ENCODE results near the gene CALHM2. TPM values are rescaled to one million over a fixed set of nuclear protein-coding genes. Genes with fewer than 3 reads are reported as not detected.

Gene CALHM2
- total RNA-seq, 1 experiment from 2014 or later, result 5.9 TPM

DNA sequence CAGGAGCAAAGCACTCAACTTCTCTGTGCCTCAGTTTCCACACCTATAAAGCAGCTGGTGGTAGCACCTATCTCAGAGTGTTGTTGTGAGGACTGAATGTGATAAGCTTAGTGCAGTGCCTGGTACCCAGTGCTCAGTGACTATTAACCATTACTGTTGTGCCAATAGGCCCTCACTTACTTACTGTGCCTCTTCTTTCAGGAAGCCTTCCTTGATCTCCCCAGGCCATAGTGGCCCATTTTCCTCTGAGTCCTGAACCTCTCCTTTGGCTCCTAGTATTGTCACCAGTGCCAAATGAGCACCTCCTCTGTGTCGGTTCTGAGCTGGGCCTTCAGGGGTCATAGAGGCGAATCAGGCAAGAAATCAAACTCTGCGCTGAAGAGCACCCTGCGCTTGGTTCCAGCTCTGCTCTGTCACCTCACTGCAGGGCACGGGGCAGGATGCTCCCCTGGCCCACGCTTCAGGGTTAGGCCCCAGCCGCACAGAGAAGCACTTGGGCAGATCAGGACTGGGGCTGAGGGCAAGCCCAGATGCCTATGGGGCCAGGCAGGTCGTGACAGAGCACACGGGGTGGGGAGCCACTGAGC, 4.0 kb upstream of the CALHM2 start:
- ChIA-PET POLR2A (no interaction called here), CTCF (no interaction called here)
- Histone ChIP-seq H3K4me1 (ENCODE audit: control insufficient read depth, insufficient read depth, low read length) (peaks cover 11% of the 10 kb centered on the region), H3K9me3 (ENCODE audit: control insufficient read depth, insufficient read depth, low read depth, low read length) (no peaks in the 10 kb centered on the region), H3K27ac (ENCODE audit: low read length) (no peak overlapping the region), H3K4me3 (ENCODE audit: low read depth in 2 of 2, low read length in 2 of 2) (no peak overlapping the region), H3K36me3 (ENCODE audit: control insufficient read depth, insufficient read depth, low read length) (peaks cover 5% of the 10 kb centered on the region; the same call in 1 of the 2 replicates), H3K27me3 (ENCODE audit: control insufficient read depth, insufficient read depth, low read length) (no peaks in the 10 kb centered on the region)
- no TSS peak for BruUV-seq (replicated peaks)
- intact Hi-C loops (cut with micrococcal nuclease; ENCODE audit: unreplicated experiment), result no loop called here
- no peak for TF ChIP-seq SIN3A (IDR thresholded peaks at IDR 0.05; ENCODE audit: borderline replicate concordance, insufficient read depth, low read depth, low read length)
- TF ChIP-seq, protein P1, sequence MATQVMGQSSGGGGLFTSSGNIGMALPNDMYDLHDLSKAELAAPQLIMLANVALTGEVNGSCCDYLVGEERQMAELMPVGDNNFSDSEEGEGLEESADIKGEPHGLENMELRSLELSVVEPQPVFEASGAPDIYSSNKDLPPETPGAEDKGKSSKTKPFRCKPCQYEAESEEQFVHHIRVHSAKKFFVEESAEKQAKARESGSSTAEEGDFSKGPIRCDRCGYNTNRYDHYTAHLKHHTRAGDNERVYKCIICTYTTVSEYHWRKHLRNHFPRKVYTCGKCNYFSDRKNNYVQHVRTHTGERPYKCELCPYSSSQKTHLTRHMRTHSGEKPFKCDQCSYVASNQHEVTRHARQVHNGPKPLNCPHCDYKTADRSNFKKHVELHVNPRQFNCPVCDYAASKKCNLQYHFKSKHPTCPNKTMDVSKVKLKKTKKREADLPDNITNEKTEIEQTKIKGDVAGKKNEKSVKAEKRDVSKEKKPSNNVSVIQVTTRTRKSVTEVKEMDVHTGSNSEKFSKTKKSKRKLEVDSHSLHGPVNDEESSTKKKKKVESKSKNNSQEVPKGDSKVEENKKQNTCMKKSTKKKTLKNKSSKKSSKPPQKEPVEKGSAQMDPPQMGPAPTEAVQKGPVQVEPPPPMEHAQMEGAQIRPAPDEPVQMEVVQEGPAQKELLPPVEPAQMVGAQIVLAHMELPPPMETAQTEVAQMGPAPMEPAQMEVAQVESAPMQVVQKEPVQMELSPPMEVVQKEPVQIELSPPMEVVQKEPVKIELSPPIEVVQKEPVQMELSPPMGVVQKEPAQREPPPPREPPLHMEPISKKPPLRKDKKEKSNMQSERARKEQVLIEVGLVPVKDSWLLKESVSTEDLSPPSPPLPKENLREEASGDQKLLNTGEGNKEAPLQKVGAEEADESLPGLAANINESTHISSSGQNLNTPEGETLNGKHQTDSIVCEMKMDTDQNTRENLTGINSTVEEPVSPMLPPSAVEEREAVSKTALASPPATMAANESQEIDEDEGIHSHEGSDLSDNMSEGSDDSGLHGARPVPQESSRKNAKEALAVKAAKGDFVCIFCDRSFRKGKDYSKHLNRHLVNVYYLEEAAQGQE (IDR thresholded peaks at IDR 0.05; ENCODE audit: insufficient read depth in 1 of 2, low read depth in 2 of 2, low read length in 1 of 2), result no peak
- TF ChIP-seq, protein P2, sequence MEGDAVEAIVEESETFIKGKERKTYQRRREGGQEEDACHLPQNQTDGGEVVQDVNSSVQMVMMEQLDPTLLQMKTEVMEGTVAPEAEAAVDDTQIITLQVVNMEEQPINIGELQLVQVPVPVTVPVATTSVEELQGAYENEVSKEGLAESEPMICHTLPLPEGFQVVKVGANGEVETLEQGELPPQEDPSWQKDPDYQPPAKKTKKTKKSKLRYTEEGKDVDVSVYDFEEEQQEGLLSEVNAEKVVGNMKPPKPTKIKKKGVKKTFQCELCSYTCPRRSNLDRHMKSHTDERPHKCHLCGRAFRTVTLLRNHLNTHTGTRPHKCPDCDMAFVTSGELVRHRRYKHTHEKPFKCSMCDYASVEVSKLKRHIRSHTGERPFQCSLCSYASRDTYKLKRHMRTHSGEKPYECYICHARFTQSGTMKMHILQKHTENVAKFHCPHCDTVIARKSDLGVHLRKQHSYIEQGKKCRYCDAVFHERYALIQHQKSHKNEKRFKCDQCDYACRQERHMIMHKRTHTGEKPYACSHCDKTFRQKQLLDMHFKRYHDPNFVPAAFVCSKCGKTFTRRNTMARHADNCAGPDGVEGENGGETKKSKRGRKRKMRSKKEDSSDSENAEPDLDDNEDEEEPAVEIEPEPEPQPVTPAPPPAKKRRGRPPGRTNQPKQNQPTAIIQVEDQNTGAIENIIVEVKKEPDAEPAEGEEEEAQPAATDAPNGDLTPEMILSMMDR (IDR thresholded peaks at IDR 0.05), result no peak
- TF ChIP-seq TCF7L2 (IDR thresholded peaks at IDR 0.05; ENCODE audit: low read depth, low read length), result no peak
- TF ChIP-seq POLR2AphosphoS5 (IDR thresholded peaks at IDR 0.05; ENCODE audit: low read depth, low read length), result no peak
- DNase-seq (ENCODE audit: low read depth, low spot score) (no peak), ATAC-seq (no peak)
- in situ Hi-C loops (cut with HindIII; ENCODE audit: low pct_unique_long_range_greater_than_20kb, low sequenced_read_pairs), result no loop called here

GRCh38 chr10:103455235-103455634, 3.1 kb upstream of the CALHM2 start:
- Histone ChIP-seq H3K4me1 (ENCODE audit: control insufficient read depth, insufficient read depth, low read length) (peaks cover 17% of the 10 kb centered on the region), H3K27ac (ENCODE audit: low read length) (no peak overlapping the region), H3K9me3 (ENCODE audit: control insufficient read depth, insufficient read depth, low read depth, low read length) (no peaks in the 10 kb centered on the region), H3K4me3 (ENCODE audit: low read depth in 2 of 2, low read length in 2 of 2) (no peak overlapping the region), H3K27me3 (ENCODE audit: control insufficient read depth, insufficient read depth, low read length) (no peaks in the 10 kb centered on the region), H3K36me3 (ENCODE audit: control insufficient read depth, insufficient read depth, low read length) (peaks cover 5% of the 10 kb centered on the region; the same call in 1 of the 2 replicates)
- TF ChIP-seq, protein P2 (IDR thresholded peaks at IDR 0.05), result no peak
- TF ChIP-seq TCF7L2 (IDR thresholded peaks at IDR 0.05; ENCODE audit: low read depth, low read length), result no peak
- TF ChIP-seq, protein P1 (IDR thresholded peaks at IDR 0.05; ENCODE audit: insufficient read depth in 1 of 2, low read depth in 2 of 2, low read length in 1 of 2), result no peak
- no peak for TF ChIP-seq SIN3A (IDR thresholded peaks at IDR 0.05; ENCODE audit: borderline replicate concordance, insufficient read depth, low read depth, low read length)
- intact Hi-C loops (cut with micrococcal nuclease; ENCODE audit: unreplicated experiment) (no loop called here), in situ Hi-C loops (cut with HindIII; ENCODE audit: low pct_unique_long_range_greater_than_20kb, low sequenced_read_pairs) (no loop called here)
- BruUV-seq (replicated peaks), result no TSS peak
- CTCF ChIA-PET, result no interaction called here
- ATAC-seq (no peak), DNase-seq (ENCODE audit: low read depth, low spot score) (no peak)
- POLR2A ChIA-PET, result no interaction called here

All from Panc1 (cell line).